HepG2 (cell line): ENCODE data around the gene PMFBP1. TPM values are rescaled to one million over a fixed set of nuclear protein-coding genes. Genes with fewer than 3 reads are reported as not detected.

Experiments used
- ATAC-seq: fragments of 200-7000 bp; cut with Tn5 transposase; 3 replicates; pipeline ENCODE4 v1.9.1; 2020; ENCODE audit warnings: mild to moderate bottlenecking, moderate library complexity
- BruUV-seq: library from RNA; stranded (reverse); fragments of 400-500 nt; replicated peaks from 2 replicates; lab custom pipeline; 2021; lab: Mats Ljungman, UMichigan
- CTCF ChIA-PET: fragments of 300-600 bp; formaldehyde crosslinking; extraction: SDS; loops from one replicate; lab custom pipeline; 2021; ENCODE audit warnings: low total read pairs, inconsistent platforms, low intra/inter-chr PET ratio; lab: Yijun Ruan, JAX
- POLR2A ChIA-PET: fragments of 350-600 bp; sonication (Branson Sonifier 250); formaldehyde crosslinking; loops from one replicate; lab custom pipeline; 2020; ENCODE audit warnings: antibody characterized with exemption, inconsistent platforms; lab: Yijun Ruan, JAX
- DNase-seq: peaks from one replicate; pipeline ENCODE4 v3.0.0-alpha.2; 2015; ENCODE audit warnings: low spot score
- FAIRE-seq: peaks from 3 replicates; lab custom pipeline; 2011; peaks lifted over from hg19 to GRCh38; lab: Jason Lieb, UNC
- H2AFZ ChIP-seq: one replicate; pipeline ENCODE4 v1.6.1; 2011; ENCODE audit warnings: low read length, inconsistent platforms
- H3K27ac ChIP-seq: fragments of 300-600 bp; 3 replicates; pipeline ENCODE4 v1.8.0; 2011; ENCODE audit warnings: mixed run types, mild to moderate bottlenecking, mixed read lengths, low read length, inconsistent platforms; ENCODE audit not compliant: insufficient read depth; ENCODE audit errors: extremely low read length
- H3K27me3 ChIP-seq, 2 experiments: fragments of 200-600 bp in 1 of 2; 2 replicates in 1 of 2; 3 replicates in 1 of 2; pipeline versions ENCODE4 v1.6.0 to v1.8.0; 2011; ENCODE audit warnings: low read length in 2 of 2, mild to moderate bottlenecking in 2 of 2, moderate library complexity in 2 of 2, inconsistent platforms in 1 of 2; ENCODE audit not compliant: insufficient read depth in 2 of 2, control insufficient read depth in 1 of 2
- H3K36me3 ChIP-seq, 2 experiments: fragments of 200-600 bp in 1 of 2; replicated peaks in 1 of 2; 2 replicates in 1 of 2; 3 replicates in 1 of 2; pipeline versions ENCODE4 v1.5.1 to v1.8.0; 2011; ENCODE audit warnings: low read length in 2 of 2, inconsistent platforms in 1 of 2; ENCODE audit not compliant: insufficient read depth in 2 of 2, control insufficient read depth in 1 of 2
- H3K4me1 ChIP-seq: 2 replicates; pipeline ENCODE4 v1.5.1; 2012; ENCODE audit warnings: low read length, inconsistent platforms; ENCODE audit not compliant: insufficient read depth
- H3K4me2 ChIP-seq: 2 replicates; pipeline ENCODE4 v1.6.0; 2011; ENCODE audit warnings: low read depth, low read length, inconsistent platforms
- H3K4me3 ChIP-seq, 3 experiments: fragments of 200-600 bp in 1 of 3; sonication (generic), shearing (Covaris generic) in 1 of 3; replicated peaks in 1 of 3; 2 replicates each; pipeline ENCODE4 v1.5.1; 2011 to 2016; ENCODE audit warnings: low read length in 3 of 3, inconsistent platforms in 2 of 3, low read depth in 2 of 3, mild to moderate bottlenecking in 2 of 3, control low read depth in 1 of 3, mixed read lengths in 1 of 3; ENCODE audit not compliant: insufficient read depth in 1 of 3
- H3K79me2 ChIP-seq: one replicate; pipeline ENCODE4 v1.6.1; 2011; ENCODE audit warnings: low read length, inconsistent platforms; ENCODE audit not compliant: insufficient read depth
- H3K9ac ChIP-seq: 2 replicates; pipeline ENCODE4 v1.6.0; 2011; ENCODE audit warnings: mild to moderate bottlenecking, low read depth, low read length, inconsistent platforms; ENCODE audit not compliant: insufficient read depth
- H3K9me3 ChIP-seq: 2 replicates; pipeline ENCODE4 v1.5.1; 2012; ENCODE audit warnings: mild to moderate bottlenecking, low read length
- H4K20me1 ChIP-seq: 2 replicates; pipeline ENCODE4 v1.6.0; 2011; ENCODE audit warnings: inconsistent platforms, mild to moderate bottlenecking, low read length, moderate library complexity; ENCODE audit not compliant: insufficient read depth
- AGO1 ChIP-seq: fragments of 200-400 bp; formaldehyde crosslinking; IDR thresholded peaks from 2 replicates; pipeline ENCODE4 v1.6.1; 2017; ENCODE audit warnings: mild to moderate bottlenecking, low read depth, low read length, moderate library complexity; ENCODE audit not compliant: poor library complexity, severe bottlenecking
- NFYC ChIP-seq: IDR thresholded peaks from 2 replicates; pipeline ENCODE4 v1.6.1; 2016; ENCODE audit warnings: missing genetic modification reagents, missing compliant biosample characterization
- WGBS: methylation state at CpG from one replicate; pipeline ENCODE4 v1.1.6; 2017; ENCODE audit warnings: low lambda C conversion rate; 5-methylcytosine and 5-hydroxymethylcytosine counted together
- in situ Hi-C: cut with HindIII; loops from 2 replicates; pipeline ENCODE4 v1.10.0; 2017; ENCODE audit warnings: low pct_unique_long_range_greater_than_20kb; ENCODE audit not compliant: extremely low pct_ligation_motif_present
- intact Hi-C: fragments of 100-400 bp; cut with micrococcal nuclease; formaldehyde crosslinking; loops from one replicate; pipeline ENCODE4 v1.10.0; 2022; ENCODE audit not compliant: unreplicated experiment
- polyA plus RNA-seq, 8 experiments: library from polyadenylated mRNA; depleted of rRNA in 3 of 8; stranded (reverse) in 7 of 8; unstranded in 1 of 8; fragments of >200 nt; fragmentation: Illumina TruSeq in 4 of 8; extraction: Trizol in 4 of 8; gene quantifications; 2 replicates each; pipeline versions ENCODE4 v1.2.1 to v1.2.3, GENCODE V29; 2011 to 2016; ENCODE audit warnings: low read depth in 4 of 8, missing spikeins in 1 of 8, mixed read lengths in 1 of 8; ENCODE audit not compliant: insufficient read depth in 1 of 8
- total RNA-seq, 5 experiments: library from RNA; depleted of rRNA; stranded (reverse); fragments of >200 nt; fragmentation: Illumina TruSeq; extraction: Trizol; gene quantifications; 2 replicates each; pipeline ENCODE4 v1.2.3, GENCODE V29; 2016; ENCODE audit warnings: low read depth in 1 of 5
- TF ChIP-seq, protein P1 (sequence below): sonication (generic); formaldehyde crosslinking; IDR thresholded peaks from one replicate; pipeline ENCODE4 v1.5.1; 2020; ENCODE audit warnings: mild to moderate bottlenecking, missing genetic modification reagents; ENCODE audit errors: not compliant biosample characterization

The PMFBP1 gene
- total and polyA plus RNA-seq, 2 of the 13 experiments (the other 11 are each of a cell fraction or from before 2014, with no cell fraction given): 1.9 to 3.8 TPM

DNA sequence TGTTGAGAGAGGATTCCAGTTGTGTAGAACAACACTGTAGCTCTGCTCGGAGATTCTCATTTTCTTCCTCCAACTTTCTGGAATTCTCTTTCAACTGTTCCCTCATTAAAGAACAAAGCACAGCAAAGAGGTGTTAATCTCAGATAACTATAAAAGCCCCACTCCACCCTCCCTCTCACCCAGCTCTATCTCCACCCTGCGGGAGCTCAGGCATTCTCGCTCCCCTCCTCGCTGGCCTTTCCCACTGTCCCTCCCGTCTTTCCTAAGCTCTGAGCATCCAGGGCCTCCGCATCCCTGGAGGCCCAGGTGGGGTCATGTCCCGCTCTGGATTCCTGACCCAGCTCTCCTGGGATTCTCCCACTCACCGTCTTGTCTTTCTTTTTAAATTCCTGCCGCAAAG lies 43.3 kb downstream of the PMFBP1 start:
- H3K27ac ChIP-seq: no peak overlapping the region

More for the DNA sequence above, 43.3 kb downstream of the PMFBP1 start:
- ChIA-PET CTCF (no interaction called here), POLR2A (no interaction called here)
- Histone ChIP-seq H3K4me3 (no peak overlapping the region), H4K20me1 (no peaks in the 10 kb centered on the region), H3K9ac (no peak overlapping the region), H2AFZ (no peak overlapping the region), H3K4me2 (no peak overlapping the region), H3K79me2 (no peaks in the 10 kb centered on the region), H3K27me3 (no peaks in the 10 kb centered on the region), H3K9me3 (no peaks in the 10 kb centered on the region), H3K4me1 (peaks cover 26% of the 10 kb centered on the region), H3K36me3 (no peaks in the 10 kb centered on the region; a peak in 2 of 5 replicates)
- no peak for ATAC-seq
- FAIRE-seq: no peak
- BruUV-seq: no TSS peak
- intact Hi-C loops (no loop called here), in situ Hi-C loops (loop anchor here (5.0 kb wide), 1 partner anchor 339 kb away; no protein-coding TSS in a partner anchor)
- no peak for DNase-seq
- 86% methylated on average over 9 of the region's 9 CpGs for WGBS
- TF ChIP-seq AGO1 (no peak), NFYC (CRISPR knock-in tag) (no peak)
- TF ChIP-seq, protein P1, sequence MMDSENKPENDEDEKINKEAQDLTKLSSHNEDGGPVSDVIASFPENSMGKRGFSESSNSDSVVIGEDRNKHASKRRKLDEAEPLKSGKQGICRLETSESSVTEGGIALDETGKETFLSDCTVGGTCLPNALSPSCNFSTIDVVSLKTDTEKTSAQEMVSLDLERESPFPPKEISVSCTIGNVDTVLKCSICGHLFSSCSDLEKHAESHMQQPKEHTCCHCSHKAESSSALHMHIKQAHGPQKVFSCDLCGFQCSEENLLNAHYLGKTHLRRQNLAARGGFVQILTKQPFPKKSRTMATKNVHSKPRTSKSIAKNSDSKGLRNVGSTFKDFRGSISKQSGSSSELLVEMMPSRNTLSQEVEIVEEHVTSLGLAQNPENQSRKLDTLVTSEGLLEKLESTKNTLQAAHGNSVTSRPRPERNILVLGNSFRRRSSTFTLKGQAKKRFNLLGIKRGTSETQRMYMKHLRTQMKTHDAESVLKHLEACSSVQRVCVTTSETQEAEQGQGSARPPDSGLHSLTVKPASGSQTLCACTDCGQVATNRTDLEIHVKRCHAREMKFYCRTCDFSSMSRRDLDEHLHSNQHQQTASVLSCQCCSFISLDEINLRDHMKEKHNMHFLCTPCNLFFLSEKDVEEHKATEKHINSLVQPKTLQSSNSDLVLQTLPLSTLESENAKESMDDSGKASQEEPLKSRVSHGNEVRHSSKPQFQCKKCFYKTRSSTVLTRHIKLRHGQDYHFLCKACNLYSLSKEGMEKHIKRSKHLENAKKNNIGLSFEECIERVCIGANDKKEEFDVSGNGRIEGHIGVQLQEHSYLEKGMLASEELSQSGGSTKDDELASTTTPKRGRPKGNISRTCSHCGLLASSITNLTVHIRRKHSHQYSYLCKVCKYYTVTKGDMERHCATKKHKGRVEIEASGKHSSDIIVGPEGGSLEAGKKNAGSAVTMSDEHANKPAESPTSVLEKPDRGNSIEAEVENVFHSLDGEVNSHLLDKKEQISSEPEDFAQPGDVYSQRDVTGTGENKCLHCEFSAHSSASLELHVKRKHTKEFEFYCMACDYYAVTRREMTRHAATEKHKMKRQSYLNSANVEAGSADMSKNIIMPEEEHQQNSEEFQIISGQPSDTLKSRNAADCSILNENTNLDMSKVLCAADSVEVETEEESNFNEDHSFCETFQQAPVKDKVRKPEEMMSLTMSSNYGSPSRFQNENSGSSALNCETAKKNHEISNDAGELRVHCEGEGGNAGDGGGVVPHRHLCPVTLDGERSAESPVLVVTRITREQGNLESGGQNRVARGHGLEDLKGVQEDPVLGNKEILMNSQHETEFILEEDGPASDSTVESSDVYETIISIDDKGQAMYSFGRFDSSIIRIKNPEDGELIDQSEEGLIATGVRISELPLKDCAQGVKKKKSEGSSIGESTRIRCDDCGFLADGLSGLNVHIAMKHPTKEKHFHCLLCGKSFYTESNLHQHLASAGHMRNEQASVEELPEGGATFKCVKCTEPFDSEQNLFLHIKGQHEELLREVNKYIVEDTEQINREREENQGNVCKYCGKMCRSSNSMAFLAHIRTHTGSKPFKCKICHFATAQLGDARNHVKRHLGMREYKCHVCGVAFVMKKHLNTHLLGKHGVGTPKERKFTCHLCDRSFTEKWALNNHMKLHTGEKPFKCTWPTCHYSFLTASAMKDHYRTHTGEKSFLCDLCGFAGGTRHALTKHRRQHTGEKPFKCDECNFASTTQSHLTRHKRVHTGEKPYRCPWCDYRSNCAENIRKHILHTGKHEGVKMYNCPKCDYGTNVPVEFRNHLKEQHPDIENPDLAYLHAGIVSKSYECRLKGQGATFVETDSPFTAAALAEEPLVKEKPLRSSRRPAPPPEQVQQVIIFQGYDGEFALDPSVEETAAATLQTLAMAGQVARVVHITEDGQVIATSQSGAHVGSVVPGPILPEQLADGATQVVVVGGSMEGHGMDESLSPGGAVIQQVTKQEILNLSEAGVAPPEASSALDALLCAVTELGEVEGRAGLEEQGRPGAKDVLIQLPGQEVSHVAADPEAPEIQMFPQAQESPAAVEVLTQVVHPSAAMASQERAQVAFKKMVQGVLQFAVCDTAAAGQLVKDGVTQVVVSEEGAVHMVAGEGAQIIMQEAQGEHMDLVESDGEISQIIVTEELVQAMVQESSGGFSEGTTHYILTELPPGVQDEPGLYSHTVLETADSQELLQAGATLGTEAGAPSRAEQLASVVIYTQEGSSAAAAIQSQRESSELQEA (CRISPR knock-in tag): no peak
